CD4-positive, alpha-beta T cell treated with Interleukin-10 for 1 hour (primary cell): ENCODE results near the gene NIPAL3.

Experiments
- DNase-seq: peaks from one replicate; pipeline ENCODE4 v3.0.0-alpha.2; 2020

Gene NIPAL3

DNA sequence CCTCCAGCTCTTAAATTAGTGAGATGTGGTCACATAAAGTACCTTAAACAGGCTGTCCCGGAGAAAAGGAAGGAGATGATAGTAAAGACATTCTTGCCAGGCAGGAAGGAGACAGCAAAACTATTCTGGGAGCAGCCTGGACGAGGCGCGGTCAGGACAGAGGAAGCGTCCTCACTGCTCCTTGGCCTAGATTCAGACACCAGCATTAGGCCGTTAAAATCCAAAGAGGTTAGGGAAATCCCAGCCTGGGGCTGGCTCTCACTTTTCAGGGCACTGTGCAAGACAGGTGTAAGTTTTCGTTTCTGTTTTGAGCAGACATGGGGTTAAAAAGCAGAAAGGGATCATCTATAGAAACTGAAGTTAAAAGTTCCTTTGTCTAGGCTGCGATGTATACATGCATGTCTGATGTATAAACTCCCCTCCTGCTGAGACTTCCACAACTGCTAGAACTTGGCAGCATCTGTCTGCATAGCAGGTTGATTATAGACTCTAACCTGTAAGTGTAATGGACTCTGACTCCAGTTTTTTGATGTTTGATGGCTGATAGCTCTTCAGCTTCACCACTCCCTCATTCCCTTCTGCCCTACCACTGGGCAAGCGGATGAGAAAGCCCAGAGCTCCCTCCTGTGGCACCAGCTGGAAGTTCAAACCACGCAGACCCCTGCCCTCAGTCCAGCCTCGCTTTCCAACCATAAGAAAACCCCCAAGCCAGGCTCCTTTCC lies 23.6 kb upstream of the NIPAL3 start:
- peak; percentile 73 for DNase-seq

DNA sequence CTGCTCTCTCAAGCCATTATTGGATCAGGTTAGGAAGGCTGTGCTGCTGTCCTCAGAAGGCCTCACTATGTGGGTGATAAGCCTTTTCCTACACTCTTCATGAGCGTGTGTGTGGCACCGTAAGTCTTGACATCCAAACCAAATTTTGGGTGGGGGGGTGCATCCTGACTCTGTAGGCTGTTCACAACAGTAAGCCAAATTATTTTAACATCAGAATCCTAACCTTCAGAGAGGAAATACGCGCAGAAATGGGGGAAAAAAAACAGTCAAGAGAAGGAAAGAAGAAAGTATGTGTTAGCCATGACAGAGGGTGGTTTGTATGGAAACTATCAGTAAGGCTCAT lies 23.0 kb upstream of the NIPAL3 start:
- DNase-seq = no peak

DNA sequence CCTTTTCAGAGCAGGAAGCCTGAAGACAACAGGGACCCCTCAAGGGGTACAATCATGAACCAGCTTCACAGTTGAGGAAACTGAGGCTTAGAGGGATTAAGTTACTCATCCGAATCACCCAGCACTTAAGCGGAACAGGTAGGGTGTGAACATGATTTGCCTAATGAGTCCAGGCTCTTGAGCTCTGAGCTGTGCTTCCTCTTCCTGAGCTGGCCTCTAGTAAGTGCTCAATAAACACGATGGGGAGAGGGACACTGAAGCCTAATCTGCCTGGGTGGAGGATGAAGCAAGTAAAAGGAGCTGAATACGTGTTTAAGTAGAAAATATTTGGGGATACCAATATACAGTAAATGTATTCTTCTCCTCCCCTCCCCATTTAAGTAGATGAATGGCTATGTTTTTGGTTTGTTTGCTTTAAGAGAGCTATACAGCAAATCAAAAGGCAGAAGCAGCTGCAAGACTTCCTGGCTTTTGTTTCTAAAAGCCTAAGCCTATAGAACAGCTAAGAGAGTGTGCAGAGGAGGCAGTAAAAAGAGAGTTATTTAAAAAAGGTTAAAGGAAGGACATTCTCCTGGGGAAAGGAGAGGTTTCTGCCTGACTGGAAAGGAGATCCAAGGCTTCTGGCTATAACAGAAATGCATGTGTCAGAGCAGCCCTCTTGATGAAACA lies 22.5 kb upstream of the NIPAL3 start:
- no peak for DNase-seq

DNA sequence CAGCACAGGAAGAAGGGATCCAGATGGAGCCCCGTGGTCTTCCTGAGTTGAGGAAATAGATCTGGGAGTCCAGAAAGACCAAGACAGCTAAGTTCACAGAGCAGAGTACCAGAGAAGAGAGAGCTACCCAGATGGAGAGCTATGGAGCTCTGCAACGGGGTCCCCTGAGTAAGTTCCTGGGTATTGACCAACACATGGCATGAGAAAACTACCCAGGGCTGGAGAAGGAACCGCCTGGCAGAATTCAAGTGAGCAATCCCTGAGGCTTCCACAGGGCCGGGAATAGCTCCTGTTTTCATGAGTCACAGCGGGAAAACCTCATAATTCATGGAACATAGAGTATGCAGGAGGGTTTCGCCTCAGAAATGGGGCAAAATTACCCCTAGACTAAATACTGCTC lies 21.7 kb upstream of the NIPAL3 start:
- DNase-seq = no peak

DNA sequence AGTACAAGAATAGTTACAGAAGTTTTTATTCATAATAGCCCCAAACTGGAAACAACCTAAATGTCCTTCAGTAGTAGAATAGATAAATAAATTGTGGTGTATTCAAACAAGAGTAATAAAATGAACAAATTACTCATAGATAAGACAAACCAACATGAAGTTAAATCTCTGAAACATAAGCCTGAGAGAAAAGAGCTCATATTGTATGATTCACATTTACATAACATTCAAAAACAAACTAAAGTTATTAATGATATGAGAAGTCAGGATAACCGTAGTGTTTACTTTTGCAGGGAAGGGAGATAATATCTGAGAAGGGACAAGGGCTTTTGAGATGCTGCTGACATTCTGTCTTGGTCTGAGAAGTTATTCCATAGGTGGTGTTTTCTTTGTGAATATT lies 15.5 kb upstream of the NIPAL3 start:
- no peak for DNase-seq

DNA sequence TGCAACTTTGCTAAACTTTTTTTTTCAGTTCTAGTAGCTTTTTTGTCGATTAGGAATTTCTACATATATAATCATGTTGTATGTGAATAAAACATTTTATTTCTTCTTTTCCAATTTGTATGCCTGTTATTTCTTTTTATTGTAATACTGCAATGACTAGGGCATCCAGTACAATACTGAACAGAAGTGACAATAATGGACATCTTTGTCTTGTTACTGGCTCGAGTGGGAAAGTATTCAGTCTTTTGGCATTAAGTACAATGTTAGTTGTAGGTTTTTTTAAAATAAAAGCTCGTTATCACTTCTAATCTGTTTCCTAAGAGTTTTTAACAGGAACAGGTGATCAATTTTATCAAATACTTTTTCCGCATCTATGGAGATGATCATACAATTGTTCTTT lies 11.8 kb upstream of the NIPAL3 start:
- no peak for DNase-seq

DNA sequence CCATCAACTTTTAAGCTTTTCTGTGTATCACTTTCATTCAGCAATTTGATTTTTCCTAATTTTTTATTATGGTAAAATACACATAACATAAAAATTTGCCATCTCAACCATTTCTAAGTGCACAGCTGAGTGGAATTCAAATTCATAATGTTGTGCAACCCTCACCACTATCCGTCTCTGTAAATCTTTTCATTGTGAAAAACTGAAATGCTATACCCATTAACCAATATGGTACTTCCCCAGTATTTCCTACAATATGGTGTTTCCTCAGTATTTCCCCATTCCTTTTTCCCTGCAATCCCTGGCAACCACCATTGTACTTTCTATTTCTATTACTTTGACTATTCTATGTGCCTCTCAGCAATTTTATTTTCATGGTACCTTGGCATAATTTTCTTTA lies 8.8 kb upstream of the NIPAL3 start:
- no peak for DNase-seq

DNA sequence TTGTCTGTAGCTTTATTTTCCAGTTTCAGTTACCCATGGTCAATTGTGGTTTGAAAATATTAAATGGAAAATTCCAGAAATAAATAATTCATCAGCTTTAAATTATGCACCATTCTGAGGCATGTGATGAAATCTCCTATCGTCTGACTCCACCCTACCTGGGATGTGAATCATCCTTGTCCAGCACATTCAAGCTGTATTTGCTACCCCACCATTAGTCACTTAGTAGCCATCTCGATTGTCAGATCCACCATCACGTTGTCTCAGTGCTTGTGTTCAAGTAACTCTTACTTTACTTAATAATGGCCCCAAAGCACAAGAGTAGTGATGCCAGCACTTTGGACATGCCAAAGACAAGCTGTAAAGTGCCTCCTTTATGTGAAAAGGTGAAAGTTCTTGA lies 6.1 kb upstream of the NIPAL3 start:
- DNase-seq = no peak

DNA sequence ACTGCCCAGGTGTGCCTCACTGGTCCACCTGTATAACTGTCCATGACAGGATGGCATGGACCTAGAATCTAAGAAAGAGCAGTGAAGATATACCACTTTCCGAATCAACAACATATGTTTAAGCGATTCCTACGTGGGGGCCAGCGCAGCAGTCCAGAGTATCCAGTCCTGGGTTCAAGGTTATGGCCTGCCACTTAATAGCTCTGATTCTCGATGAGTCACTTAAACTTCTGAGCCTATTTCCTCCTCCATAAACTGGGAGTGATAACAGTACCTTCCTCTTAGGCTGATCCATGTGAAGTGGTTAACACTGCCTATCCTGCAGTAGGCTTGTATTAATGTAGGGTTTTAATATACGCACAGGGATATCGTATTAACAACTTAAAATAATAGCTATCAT lies 4.9 kb upstream of the NIPAL3 start:
- DNase-seq = no peak

DNA sequence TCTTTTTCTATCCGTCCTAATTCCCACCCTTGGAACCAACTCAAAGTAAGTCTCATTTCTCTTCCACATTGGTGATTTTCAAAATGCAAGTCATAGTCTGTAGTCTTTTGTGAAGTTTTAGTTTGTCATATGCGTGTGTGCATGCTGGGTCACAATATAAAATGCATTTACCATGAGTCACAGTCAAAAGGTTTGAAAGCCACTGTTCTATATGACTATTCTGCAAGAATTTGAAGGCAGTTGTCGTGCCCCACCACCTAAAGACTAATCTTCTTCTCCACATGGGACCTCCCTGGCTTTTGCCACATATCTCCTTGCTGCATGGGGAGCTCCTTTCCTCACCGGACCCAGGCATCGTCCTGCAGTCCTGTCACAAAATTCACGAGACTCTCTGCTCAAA lies 3.6 kb upstream of the NIPAL3 start:
- DNase-seq = no peak

DNA sequence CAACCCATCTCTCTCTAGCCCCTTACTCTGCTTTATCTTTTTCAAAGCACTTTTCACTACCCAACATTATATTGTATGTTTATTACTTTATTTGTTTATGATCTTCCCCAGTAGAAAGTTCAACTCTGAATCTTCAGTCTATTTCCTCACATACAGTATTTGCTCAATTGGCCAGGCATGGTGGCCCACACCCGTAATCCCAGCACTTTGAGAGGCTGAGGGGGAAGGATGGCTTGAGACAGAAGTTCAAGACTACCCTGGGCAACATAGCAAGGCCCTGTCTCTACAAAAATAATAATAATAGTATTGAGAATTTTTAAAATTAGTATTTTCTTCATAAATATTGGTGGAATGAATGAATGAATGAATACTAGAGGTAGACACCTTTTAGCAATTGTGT lies 3.2 kb upstream of the NIPAL3 start:
- DNase-seq = no peak

DNA sequence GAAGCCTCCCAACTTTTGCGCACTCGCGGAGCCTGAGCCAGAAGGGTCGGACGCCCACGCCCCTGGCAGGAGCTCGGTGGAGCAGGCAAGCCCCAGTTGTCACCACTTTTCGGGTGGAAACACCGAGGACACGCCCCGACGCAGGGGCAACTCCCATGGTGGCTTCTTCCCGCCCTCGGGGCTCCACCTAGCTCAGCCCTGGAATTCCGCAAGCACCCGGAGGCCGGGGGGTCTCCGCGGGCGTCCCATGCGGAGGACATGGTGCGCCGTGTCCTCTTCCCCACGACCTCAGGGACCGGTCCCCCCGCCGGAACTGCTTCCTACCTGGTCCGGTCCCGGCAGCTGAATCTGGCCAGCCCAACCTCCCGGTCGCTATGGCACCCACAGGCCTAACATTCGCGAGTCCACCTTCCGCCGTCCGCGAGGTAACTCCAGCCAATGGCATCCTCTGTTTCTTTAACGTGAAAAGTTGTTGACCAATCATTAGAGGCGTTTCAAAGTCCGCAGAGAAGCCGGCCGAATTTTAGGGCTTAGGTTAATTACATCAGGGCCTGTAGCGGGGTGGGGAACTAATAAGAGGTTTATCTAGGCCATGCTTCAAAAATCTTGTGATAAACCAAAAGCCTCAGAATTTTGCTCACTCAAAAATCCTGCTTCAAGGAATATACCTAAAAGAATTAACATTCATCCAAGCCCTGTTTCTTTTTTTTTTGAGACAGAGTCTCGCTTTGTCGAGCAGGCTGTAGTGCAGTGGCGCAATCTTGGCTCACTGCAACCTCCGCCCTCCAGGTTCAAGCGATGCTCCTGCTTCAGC lies 2.0 kb upstream of the NIPAL3 start, which contains the start of gene STPG1:
STPG1 (minus strand) TSS at position 433 of the 814 bp plus-strand sequence. CDS start 12,394 bp downstream, outside the sequence.
- DNase-seq = peak; percentile 93

DNA sequence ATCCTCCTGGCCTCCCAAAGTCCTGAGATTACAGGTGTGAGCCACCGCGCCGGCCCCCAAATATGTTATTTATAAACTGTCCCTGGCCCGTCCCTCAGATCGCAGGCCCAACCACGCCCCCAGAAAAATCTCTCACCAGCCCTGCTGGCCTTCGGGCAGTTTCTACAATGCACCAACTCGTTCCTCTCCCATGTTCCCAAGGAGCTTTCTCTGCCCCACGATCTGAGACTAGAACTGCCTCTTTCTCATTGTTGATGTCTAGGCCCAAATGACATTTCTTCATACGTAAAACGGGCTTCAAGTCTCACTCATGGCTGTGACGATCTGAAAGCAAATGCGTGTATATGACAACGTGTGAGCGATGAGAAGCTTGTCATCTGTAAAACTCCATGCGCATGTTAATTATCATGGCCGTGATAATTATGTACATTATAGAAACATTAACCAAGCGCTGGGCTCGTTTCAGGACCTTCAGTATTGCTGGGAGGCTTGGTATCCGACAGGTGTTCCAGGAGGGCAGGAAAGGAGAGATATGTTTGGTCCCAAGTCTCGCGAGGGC lies 748 bp upstream of the NIPAL3 start:
- no peak for DNase-seq

DNA sequence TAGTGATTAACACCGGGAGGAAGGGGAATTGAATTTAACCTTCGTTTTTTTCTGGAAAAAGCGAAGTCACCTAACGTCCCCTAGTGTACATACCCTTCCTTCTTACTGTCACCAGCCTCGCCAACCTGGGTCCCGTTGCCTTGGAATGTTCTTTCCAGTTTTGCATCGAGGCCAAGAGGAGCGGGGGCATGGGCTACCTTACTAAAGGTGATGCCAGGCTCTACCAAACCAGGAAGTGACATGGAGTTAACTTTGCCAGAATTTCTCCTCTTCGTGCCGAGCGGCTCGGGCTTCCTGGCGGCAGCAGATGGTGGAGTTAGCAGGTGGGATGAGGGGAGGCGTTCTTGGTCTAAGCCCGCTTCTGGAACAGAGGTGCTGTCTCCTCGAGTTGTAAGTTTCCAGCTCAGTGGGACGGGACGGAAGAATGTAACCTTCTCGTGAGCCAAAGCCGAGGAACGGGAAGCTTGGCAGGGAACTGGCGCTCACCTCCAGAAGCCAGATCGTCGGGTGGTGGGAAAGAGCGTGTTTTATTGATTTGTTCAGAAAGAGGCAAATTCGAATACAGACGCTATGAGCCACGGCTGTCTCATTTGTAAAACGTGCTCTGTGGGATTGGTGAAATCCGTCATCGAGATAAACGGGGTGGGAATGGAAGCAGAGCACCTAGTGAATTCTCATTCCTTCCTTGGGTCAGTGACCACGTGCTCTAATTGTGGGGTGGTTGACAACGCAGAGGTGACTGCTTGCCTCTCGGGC lies 486 bp downstream of the NIPAL3 start:
- no peak for DNase-seq

DNA sequence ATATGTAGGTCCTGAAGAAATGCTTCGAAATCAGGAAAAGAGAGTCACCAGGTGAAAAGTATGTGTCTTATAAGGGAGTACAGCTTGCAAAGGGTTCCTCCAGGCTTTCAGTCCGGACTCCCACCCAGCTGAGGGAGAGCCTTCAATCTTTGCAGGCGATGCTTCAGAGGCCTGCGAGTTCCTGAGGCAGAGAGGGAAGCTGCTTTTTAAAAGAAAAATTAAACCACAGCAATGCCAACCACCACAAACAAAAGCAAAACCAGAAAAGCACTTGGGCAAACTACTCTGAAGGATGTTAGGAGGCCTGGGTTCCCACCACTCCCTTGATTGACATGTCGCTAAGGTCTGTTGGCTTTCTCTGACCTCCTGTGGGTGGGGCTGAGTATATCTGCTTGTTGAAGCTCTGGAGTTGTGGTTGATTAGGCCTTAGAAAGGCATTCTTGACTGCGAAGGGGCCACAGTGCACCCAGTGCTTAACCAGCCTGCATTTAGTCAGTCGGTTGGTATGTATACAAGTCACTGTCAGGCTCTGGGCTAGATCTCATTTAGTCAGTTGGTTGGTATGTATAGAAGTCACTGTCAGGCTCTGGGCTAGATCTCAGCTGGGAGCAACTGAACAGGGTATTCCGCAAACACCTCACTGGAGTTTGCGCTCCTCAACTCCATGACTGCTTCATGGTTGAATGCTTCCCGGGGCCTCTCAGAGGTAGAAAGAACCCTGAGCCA lies 1.2 kb downstream of the NIPAL3 start:
- DNase-seq = peak; percentile 68

DNA sequence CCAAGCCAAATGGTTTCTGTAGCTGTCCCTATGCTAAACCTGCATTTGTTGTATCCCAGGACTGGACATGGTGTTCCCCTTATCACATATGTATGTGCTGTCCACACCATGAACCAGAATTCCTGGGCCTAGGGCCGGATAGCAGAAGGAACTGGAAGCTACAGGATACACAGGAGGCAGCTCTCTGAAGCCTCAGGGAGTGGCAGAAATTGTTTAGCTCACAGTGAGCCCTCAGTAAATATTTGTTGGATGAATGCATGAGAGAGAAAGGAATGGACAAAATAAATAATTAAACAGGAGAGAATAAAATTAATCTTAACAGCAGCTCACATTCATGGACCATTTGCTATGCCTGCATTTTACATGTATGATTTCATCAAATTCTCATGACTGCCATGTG lies 2.1 kb downstream of the NIPAL3 start:
- DNase-seq = no peak

DNA sequence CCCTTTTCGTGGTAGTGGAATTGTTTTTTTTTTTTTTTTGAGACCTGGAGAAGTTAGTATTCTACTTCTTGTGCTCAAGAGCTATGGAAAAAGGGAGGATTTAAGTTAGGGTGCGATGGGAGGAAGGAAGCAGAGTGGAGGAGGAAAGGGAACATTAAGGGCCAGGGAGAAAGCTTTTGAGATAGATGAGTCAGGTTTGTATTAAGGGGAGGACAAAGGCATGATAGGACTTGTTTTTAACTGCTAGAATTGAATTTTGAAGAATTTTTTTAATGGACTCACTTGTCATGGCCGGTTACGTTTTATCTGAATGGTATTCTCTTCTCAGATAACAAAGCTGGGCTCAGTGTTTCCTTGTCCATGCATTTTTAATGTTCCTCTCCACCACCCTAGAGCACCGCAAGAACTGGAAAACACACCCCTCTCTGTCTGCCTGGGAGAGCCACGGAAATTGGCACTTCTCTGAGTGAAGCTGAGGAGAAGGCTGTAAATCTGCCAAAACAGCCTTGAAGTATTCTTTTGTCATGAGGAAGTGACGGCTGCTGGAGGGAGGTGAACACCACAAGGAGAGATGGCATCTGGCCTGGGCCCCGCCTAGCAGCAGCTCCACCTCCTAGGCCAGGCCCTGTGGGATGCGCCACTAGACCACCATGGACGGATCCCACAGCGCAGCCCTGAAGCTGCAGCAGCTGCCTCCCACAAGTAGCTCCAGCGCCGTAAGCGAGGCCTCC lies 3.5 kb downstream of the NIPAL3 start:
- DNase-seq = no peak

DNA sequence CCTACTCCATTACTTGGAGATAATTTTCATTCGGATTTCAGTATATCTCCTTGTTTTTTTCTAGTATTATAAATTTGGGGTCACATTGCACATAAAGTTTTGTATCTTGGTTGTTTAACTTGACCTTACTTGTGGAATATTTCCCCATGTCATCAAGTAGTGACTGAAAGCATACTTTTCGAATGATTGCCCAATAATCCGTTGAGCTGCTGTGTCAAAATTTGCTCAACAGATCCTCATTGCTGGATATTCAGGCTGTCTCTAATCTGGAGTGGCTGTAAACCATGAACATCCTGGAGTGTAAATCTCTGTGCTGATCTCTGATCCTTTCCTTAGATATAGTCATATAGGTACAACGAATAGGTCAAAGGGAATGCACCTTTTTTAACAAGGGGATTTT lies 4.9 kb downstream of the NIPAL3 start:
- no peak for DNase-seq

DNA sequence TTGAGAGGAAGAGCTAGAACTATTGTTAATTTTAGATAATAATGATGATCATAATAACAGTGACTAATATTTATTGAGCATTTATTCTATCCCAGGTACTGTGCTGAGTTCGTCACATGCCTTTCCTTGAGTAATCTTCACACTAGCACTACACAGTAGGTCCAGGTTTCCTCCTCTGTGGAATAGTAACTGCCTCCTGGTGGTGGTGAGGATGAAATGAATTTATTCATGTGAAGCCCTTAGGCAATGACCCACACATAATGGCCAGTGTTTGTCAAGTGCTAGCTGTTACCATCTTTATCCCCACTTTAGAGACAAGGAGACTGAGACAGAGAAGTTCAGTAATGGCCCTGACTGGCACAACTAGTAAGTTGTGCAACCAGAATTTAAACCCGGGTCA lies 5.9 kb downstream of the NIPAL3 start:
- DNase-seq = no peak

DNA sequence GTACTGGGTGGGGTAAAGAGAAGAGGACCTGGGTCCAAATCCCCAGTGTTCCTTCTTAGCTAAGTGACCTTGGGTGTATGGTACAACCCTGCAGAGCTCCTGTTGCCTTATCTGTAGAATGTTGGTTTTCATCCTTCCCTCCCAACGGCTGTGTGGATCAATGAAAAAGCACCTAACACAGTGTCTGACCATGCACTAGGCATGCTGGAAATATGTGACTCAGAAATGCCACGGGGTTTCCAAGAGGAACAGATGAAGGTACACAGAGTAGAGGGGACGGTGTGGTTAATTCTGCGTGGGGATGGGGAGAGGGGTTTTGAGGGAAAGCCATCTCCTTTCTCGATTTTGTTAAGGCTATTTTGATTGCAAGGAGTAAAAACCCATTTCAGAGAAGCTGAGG lies 8.6 kb downstream of the NIPAL3 start:
- no peak for DNase-seq

DNA sequence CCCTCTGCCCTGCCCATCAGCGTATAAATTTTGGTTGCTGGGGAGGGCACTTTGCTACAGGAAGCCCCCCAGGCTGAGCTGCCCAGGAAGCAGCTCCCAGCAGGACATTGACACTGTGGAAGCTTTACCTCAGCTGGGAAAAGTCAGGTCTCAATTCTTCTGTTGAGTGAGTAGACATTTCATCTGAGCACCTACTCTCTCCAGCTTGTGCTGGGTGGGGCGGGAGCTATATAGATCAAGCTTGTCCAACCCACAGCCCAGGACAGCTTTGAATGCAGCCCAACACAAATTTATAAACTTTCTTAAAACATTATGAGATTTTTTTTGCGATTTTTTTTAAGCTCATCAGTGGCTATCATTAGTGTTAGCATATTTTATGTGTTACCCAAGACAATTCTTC lies 9.4 kb downstream of the NIPAL3 start:
- no peak for DNase-seq

DNA sequence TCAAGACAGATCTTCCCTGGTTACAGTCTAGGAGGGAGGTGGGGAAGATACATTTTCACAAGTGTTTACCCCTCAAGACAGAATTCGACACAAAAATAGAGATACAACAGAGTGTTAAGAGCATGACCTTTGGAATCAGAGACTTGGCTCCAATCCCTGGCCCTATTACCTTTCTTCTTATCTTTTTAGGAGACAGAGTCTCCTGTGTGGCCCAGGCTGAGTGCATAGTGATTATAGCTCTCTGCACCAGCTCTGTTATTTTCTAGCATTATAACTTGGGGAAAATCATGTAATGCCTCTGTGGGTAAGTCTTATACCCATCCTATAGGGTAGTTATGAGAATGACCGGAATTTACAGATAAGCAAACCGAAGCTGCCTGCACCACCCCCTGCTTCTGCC lies 9.8 kb downstream of the NIPAL3 start:
- DNase-seq = no peak
